HEK293 (cell line): ENCODE measurements around the gene HOMER1.

Experiments
- CTCF ChIP-seq: fragments of 450-650 bp; formaldehyde crosslinking; IDR thresholded peaks from 2 replicates; pipeline ENCODE4 v1.5.1; 2016; ENCODE audit warnings: missing biosample characterization, missing genetic modification characterization
- ZNF529 ChIP-seq: fragments of 450-650 bp; formaldehyde crosslinking; IDR thresholded peaks from 2 replicates; pipeline ENCODE4 v1.5.1; 2017; ENCODE audit warnings: missing genetic modification characterization, missing biosample characterization; ENCODE audit not compliant: insufficient replicate concordance
- ZNF768 ChIP-seq: fragments of 450-650 bp; formaldehyde crosslinking; IDR thresholded peaks from 2 replicates; pipeline ENCODE4 v1.5.1; 2018; ENCODE audit warnings: missing biosample characterization, mild to moderate bottlenecking, missing genetic modification characterization

- no peak for TF ChIP-seq ZNF768 (tag by site-specific recombination)
- TF ChIP-seq ZNF529 (tag by site-specific recombination), result no peak
- no peak for TF ChIP-seq CTCF (tag by site-specific recombination)
These were observed 32.9 kb downstream of the HOMER1 start for GRCh38 chr5:79480991-79481390.
